HG02678 (cell line): ENCODE results near the gene STRN3.

Source experiments
- ATAC-seq: cut with Tn5 transposase; IDR thresholded peaks from one replicate; pipeline ENCODE4 v1.9.1; 2021; ENCODE audit warnings: mild to moderate bottlenecking, moderate library complexity; ENCODE audit not compliant: unreplicated experiment

The STRN3 gene

GRCh38 chr14:30874999-30875787, 151.0 kb downstream of the STRN3 start:
- peak; percentile 22 for ATAC-seq

DNA sequence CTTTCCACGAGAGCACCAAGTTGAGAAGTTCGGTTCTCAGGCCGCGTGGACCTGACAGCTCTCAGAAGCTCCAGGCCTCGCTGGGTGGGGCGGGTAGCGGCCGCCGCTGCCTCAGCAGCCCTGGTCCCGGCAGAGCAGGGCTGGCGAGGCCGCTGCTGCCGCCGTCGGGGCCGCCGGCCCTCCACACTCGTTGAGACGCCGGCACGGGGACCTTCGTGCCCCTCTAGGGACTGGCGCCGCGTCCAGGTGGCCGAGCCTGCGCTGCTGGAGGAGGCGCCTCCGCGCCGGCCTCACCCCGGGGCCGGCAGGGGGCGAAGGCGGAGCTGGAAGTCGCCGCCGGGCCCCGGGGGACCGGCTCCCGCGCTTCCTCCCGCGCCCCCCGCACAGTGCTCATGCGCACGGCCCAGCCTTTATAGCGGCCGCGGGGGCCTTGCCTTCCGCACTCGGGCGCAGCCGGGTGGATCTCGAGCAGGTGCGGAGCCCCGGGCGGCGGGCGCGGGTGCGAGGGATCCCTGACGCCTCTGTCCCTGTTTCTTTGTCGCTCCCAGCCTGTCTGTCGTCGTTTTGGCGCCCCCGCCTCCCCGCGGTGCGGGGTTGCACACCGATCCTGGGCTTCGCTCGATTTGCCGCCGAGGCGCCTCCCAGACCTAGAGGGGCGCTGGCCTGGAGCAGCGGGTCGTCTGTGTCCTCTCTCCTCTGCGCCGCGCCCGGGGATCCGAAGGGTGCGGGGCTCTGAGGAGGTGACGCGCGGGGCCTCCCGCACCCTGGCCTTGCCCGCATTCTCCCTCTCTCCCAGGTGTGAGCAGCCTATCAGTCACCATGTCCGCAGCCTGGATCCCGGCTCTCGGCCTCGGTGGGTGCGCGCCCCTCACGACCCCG, 151.8 kb downstream of the STRN3 start, which contains the start of gene COCH:
TSS of gene COCH (plus strand) at position 440 of the 879 bp plus-strand sequence. CDS start at position 820, 380 bp downstream.
- ATAC-seq, result peak; percentile 80

- peak; percentile 0 for ATAC-seq
These were observed 152.7 kb downstream of the STRN3 start for GRCh38 chr14:30873308-30874119.

- ATAC-seq, result no peak
These were observed 153.6 kb downstream of the STRN3 start for GRCh38 chr14:30872602-30873001.

DNA sequence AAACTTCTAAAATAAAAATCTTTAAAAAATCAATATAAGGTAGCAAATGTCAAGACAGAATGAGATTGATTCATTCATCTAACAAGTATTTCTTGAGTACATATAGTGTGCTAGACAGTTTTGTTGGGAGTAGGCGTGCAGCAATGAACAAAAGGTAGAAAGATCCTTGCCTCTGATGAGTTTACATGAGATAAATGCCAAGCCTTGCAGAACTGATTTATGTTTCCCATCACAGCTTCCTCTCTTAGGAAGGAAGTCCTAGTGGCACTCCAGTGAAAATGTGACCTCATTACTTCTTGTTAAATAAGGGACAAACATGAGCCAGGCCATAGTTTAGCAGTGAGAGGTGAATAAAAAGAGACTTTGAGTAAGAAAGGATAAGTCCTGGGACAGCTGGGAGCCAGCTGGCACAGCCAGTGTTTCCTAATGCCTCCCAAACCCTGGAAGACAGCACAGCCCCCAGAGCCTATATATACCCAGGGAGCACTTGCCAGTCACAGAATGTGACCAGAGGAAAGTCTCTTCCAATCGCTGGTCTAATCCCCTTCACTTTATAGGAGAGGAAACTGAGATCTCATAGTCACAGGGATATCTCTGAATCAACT, 156.5 kb downstream of the STRN3 start:
- no peak for ATAC-seq

- no peak for ATAC-seq
These were observed 157.4 kb downstream of the STRN3 start for GRCh38 chr14:30868736-30869135.

DNA sequence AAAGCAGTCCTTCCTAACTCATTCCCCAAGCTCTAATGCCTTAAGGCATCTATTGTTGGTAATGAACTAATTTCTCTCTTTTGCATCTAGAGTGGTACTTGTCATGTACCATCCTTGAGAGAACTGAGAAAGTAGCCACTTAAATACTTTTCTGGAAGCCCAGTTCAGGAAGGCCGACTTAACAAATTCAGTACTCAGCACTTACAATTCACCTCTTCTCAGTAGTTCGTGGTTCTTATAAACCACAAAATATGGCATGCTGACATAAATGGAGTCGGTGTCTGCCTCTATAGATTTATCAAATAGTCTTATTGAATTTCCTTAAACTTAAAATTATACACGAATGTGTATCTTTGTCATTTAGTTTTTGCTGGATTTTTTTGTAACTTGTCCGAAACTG, 161.2 kb downstream of the STRN3 start:
- ATAC-seq, result no peak

DNA sequence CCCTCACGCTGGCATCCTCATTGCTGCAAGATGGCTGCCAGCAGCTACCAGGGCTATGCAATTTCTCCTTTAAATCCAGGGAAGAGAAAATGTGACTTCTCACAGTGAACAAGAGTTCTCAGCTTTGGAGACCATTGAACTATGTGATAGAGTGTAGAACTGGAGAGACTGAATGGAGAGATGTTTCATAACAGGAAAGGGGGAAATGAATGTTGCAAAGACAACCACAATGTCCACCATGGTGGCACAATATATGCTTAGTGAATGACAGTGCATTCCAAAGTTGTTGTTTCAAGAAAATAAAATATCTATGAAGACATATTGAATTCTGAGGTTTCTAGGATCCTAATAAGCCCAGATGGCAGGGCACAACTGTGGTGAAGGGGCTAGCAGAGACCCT, 165.0 kb downstream of the STRN3 start:
- no peak for ATAC-seq

DNA sequence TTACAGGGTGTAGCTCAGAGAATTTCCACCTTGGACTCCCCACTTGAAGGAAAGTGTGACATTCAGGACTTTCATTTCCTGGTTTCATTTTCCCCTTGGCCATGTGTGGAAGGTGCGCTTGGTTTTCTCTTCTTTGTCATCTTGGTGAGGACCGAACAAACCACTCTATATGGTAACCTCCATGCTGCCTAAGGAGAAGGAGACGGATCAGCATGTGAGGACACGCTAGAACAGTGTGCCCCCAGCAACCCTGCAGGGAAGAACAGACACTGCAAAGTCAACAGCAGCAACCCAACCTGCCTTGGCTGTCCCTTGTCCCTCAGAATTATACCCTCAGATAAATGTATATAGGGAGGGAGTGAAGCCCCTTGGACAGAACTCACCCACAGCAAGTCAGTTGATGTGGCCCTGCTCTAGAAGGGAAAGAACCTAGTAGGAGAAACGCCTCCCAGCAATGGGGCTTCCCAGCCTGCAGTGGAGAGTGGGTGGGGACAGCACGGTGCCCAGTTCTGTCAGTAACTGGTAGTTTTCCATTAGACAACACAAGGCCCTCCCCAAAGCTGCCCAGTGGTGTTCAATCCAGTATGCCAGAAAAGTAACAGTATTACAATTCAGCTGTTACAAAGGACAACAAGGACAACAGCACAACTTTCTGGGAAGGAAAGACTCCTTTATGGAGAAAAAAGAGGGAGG, 170.7 kb downstream of the STRN3 start:
- peak; percentile 76 for ATAC-seq

- no peak for ATAC-seq
These were observed 171.7 kb downstream of the STRN3 start for GRCh38 chr14:30854492-30854891.

DNA sequence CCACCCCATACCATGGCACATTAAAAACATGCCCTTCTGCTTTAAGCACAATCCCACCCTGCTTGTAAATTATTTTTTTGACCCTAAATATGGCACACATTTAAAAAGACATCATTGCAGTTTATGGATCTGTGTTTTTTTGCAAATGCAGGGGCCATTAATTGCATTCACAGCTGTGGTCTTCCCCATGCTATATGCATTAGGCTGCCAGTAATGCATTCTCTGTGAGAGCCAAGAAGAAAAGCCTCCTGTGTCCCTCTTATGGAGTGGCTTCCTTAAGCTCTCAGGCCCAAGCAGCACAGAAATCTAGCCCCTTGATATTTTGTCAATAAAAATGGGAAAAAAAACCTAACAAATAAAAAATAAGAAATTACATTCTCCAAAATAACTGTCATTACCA, 172.2 kb downstream of the STRN3 start:
- no peak for ATAC-seq

DNA sequence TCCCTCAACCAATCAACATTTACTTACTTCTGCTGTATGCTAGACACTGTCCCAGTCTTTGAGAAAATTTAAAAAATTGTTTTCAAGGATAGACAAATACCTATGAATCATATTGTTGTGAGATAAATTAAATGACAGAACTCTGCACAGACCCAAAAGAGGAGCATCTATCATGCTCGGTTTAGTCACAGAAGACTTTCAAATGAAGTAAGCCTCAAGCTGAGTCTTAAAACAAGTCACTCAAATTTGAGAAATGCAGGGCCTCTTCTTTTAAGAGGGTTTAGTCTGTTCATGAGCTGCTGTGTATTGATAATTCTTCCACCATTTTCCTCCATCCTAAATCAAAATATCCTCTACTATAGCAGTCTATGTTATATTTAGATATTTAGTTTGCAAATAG, 176.2 kb downstream of the STRN3 start:
- no peak for ATAC-seq

- ATAC-seq, result peak; percentile 95
These were observed 176.8 kb downstream of the STRN3 start for GRCh38 chr14:30849354-30849753.

- ATAC-seq, result no peak
These were observed 177.5 kb downstream of the STRN3 start for GRCh38 chr14:30848449-30849240.
